ENCODE measurements around the gene PAK4. TPM values are rescaled to one million over a fixed set of nuclear protein-coding genes. Genes with fewer than 3 reads are reported as not detected.

The PAK4 gene
- total RNA-seq, 1 experiment from 2014 or later, result 69.8 TPM

GRCh38 chr19:39136225-39136940 is 10.8 kb downstream of the PAK4 start:
- no peak overlapping the region for H3K4me3 Mint-ChIP-seq
- H3K27ac Mint-ChIP-seq, result peak overlapping the region; percentile 68; the same call in 1 of the 2 replicates
- no peaks in the 10 kb centered on the region for H3K9me3 Mint-ChIP-seq
- ChIA-PET CTCF (interaction anchor here (0.6 to 1.4 kb wide), 3 partner anchors 25 to 174 kb away, joined by 3 to 6 read pairs (median 3); no protein-coding TSS in a partner anchor), POLR2A (no interaction called here)
- peaks cover 95% of the 10 kb centered on the region for H3K4me1 Mint-ChIP-seq
- ATAC-seq, result no peak
- TF ChIP-seq ATF6 (CRISPR knock-in tag; IDR thresholded peaks at IDR 0.05) (no peak), EMX1 (CRISPR knock-in tag; IDR thresholded peaks at IDR 0.05) (no peak), SOX15 (CRISPR knock-in tag; IDR thresholded peaks at IDR 0.05) (no peak), GRHL2 (CRISPR knock-in tag; IDR thresholded peaks at IDR 0.05; ENCODE audit: insufficient replicate concordance, severe bottlenecking) (no peak), ZBTB21 (CRISPR knock-in tag; IDR thresholded peaks at IDR 0.05; ENCODE audit: borderline replicate concordance) (no peak), JUN (CRISPR knock-in tag; IDR thresholded peaks at IDR 0.05) (no peak), ESRRA (CRISPR knock-in tag; IDR thresholded peaks at IDR 0.05; ENCODE audit: borderline replicate concordance) (no peak), MAX (CRISPR knock-in tag; IDR thresholded peaks at IDR 0.05) (no peak), RELA (CRISPR knock-in tag; IDR thresholded peaks at IDR 0.05; ENCODE audit: borderline replicate concordance) (no peak)
- TF ChIP-seq, protein P1, sequence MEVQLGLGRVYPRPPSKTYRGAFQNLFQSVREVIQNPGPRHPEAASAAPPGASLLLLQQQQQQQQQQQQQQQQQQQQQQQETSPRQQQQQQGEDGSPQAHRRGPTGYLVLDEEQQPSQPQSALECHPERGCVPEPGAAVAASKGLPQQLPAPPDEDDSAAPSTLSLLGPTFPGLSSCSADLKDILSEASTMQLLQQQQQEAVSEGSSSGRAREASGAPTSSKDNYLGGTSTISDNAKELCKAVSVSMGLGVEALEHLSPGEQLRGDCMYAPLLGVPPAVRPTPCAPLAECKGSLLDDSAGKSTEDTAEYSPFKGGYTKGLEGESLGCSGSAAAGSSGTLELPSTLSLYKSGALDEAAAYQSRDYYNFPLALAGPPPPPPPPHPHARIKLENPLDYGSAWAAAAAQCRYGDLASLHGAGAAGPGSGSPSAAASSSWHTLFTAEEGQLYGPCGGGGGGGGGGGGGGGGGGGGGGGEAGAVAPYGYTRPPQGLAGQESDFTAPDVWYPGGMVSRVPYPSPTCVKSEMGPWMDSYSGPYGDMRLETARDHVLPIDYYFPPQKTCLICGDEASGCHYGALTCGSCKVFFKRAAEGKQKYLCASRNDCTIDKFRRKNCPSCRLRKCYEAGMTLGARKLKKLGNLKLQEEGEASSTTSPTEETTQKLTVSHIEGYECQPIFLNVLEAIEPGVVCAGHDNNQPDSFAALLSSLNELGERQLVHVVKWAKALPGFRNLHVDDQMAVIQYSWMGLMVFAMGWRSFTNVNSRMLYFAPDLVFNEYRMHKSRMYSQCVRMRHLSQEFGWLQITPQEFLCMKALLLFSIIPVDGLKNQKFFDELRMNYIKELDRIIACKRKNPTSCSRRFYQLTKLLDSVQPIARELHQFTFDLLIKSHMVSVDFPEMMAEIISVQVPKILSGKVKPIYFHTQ (CRISPR knock-in tag; IDR thresholded peaks at IDR 0.05), result no peak
- TF ChIP-seq, protein P2, sequence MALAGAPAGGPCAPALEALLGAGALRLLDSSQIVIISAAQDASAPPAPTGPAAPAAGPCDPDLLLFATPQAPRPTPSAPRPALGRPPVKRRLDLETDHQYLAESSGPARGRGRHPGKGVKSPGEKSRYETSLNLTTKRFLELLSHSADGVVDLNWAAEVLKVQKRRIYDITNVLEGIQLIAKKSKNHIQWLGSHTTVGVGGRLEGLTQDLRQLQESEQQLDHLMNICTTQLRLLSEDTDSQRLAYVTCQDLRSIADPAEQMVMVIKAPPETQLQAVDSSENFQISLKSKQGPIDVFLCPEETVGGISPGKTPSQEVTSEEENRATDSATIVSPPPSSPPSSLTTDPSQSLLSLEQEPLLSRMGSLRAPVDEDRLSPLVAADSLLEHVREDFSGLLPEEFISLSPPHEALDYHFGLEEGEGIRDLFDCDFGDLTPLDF (CRISPR knock-in tag; IDR thresholded peaks at IDR 0.05), result no peak
- no peaks in the 10 kb centered on the region for H3K36me3 Mint-ChIP-seq
- no peaks in the 10 kb centered on the region for H3K27me3 Mint-ChIP-seq (ENCODE audit: low read depth)
- no peak for DNase-seq (ENCODE audit: low spot score)

DNA sequence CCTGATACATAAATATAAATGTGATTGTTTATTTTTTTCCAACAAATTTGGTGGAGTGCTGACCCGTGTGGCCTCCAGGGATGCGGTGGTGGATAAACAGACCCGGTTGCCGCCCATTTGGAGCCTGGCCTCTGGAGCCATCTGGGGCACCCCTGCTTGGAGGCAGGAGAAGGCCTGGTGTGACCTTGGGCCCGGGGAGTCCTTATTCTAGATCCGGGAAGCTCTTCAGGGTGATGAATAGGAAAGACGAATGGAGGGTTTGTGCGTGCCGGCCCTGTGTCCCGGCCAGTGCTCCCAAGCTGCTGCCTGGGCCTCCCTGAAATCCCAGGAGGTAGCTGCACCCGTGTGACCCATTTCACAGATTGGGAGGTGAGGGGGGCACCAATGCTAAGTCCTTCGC is 11.5 kb downstream of the PAK4 start:
- Mint-ChIP-seq H3K4me3 (no peak overlapping the region), H3K4me1 (peaks cover 95% of the 10 kb centered on the region), H3K27ac (peak overlapping the region; percentile 60; the same call in 1 of the 2 replicates), H3K27me3 (ENCODE audit: low read depth) (no peaks in the 10 kb centered on the region), H3K9me3 (no peaks in the 10 kb centered on the region), H3K36me3 (no peaks in the 10 kb centered on the region)
- POLR2A ChIA-PET, result no interaction called here
- CTCF ChIA-PET, result interaction anchor here (0.7 to 1.4 kb wide), 3 partner anchors 25 to 58 kb away, joined by 3 read pairs; no protein-coding TSS in a partner anchor
- no peak for ATAC-seq
- no peak for DNase-seq (ENCODE audit: low spot score)
- no peak for TF ChIP-seq NR1H2 (CRISPR knock-in tag; IDR thresholded peaks at IDR 0.05)
- no peak for TF ChIP-seq MLX (CRISPR knock-in tag; IDR thresholded peaks at IDR 0.05)
- TF ChIP-seq, protein P3, sequence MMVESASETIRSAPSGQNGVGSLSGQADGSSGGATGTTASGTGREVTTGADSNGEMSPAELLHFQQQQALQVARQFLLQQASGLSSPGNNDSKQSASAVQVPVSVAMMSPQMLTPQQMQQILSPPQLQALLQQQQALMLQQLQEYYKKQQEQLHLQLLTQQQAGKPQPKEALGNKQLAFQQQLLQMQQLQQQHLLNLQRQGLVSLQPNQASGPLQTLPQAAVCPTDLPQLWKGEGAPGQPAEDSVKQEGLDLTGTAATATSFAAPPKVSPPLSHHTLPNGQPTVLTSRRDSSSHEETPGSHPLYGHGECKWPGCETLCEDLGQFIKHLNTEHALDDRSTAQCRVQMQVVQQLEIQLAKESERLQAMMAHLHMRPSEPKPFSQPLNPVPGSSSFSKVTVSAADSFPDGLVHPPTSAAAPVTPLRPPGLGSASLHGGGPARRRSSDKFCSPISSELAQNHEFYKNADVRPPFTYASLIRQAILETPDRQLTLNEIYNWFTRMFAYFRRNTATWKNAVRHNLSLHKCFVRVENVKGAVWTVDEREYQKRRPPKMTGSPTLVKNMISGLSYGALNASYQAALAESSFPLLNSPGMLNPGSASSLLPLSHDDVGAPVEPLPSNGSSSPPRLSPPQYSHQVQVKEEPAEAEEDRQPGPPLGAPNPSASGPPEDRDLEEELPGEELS (CRISPR knock-in tag; IDR thresholded peaks at IDR 0.05), result no peak
- TF ChIP-seq ETV6 (CRISPR knock-in tag; IDR thresholded peaks at IDR 0.05), result no peak
- no peak for TF ChIP-seq NFYB (CRISPR knock-in tag; conservative IDR thresholded peaks at IDR 0.05; ENCODE audit: low read depth)
